Measurements from ENCODE around the gene H6PD.

GRCh38 chr1:9256332-9256731 lies 21.8 kb downstream of the H6PD start:
- TF ChIP-seq POLR2A (IDR thresholded peaks at IDR 0.05; ENCODE audit: low read depth, low read length) (no peak), EZH2 (IDR thresholded peaks at IDR 0.05; ENCODE audit: borderline replicate concordance, low read depth, low read length, severe bottlenecking) (no peak), CTCF (IDR thresholded peaks at IDR 0.05; ENCODE audit: extremely low read depth in 1 of 2, insufficient read depth in 1 of 2, low read depth in 1 of 2, low read length in 2 of 2) (no peak), POLR2AphosphoS5 (IDR thresholded peaks at IDR 0.05; ENCODE audit: insufficient read depth, low read depth, low read length) (no peak), FOS (IDR thresholded peaks at IDR 0.05; ENCODE audit: borderline replicate concordance, insufficient read depth, low read length) (no peak), MAX (IDR thresholded peaks at IDR 0.05; ENCODE audit: insufficient read depth, insufficient read length) (no peak), MYC (IDR thresholded peaks at IDR 0.05; ENCODE audit: low read depth, low read length) (no peak), GATA2 (IDR thresholded peaks at IDR 0.05; ENCODE audit: insufficient read depth, insufficient read length, low read depth, low read length) (no peak)
